EH (cell line): Measurements from ENCODE around the gene CAVIN1.
"Not testable (repeated sequence)": the region's sequence is repeated elsewhere in the genome, so short reads cannot be mapped to it uniquely, and the experiment has no call there.

Source experiments
- DNase-seq: peaks from one replicate; pipeline ENCODE4 v3.0.0-alpha.2; 2015; ENCODE audit warnings: low read depth

CAVIN1 gene

DNA sequence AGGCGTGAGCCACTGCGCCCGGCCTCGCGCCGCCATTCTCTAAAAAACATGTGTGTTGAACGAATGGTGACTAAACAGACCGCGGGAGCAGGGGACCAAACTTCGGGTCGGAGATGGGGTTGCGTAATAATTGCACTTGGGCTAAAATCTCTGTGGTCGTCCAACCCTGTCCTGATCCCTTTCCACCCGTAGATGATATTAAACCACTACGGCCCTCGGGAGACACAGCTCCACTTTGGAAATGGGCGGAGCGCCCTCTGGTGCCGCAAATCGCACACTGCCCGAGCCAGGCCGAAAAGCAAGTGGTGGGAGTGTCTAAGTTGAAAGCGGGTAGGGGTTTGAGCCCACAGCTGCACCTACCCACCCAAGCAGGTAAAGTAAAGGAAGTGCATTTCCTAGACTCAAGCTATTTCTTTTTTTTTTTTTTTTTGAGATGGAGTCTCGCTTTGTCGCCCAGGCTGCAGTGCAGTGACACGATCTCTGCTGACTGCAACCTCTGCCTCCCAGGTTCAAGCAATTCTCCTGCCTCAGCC, 17.0 kb downstream of the CAVIN1 start:
- peak; percentile 60 for DNase-seq

DNA sequence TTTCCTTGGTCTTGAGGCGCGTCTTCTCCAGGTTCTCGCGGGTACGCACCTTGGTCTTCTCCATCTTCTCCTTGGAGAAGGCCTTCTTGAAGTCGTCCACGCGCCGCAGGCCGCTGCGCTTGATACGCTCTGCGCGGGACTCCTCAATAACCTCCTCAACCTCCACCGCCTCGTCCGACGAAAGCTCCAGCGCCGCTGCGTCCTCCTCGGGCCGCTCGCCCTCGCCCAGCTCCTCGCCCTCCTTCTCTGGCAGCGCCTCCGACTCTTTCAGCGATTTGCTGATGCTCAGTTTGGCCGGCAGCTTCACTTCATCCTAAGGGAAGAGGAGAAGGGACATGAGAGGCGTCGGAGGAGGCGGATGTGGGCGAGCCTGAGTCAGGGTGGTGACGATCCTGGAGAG, 18.0 kb downstream of the CAVIN1 start:
- no peak for DNase-seq

DNA sequence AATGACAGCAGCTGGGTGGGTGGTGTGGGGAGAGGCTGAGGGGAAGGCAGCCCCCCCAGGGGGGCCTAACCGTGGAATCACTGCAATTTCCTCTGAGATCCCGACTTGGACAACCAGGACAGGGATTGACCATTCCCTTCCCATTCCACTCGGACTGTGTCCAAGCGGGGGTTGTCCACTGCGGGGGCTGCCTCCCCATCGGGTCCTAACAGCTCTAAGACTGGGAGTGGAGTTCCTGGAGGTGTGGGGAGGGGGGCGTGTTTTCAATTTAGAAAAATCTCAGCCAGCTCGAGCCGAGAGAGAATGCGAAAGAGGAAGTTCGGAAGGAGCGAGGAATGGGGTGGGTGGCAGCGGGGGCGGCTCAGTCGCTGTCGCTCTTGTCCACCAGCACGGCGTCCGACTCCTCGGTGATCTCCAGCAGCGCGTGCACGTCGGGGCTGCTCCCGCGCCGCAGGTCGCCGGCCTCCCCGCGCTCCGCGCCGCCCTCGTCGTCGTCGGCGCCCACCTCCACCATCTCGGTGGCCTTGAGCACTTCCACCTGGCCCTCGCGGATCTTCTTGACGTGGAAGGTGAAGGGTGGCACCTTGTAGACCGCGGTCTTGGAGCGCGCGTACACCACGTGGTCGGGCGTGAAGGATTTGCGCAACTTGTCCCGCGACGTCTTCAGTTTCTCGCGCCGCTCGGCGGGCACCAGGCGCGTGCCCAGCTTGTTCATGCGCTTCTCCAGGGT, 18.6 kb downstream of the CAVIN1 start:
- DNase-seq: no peak

DNA sequence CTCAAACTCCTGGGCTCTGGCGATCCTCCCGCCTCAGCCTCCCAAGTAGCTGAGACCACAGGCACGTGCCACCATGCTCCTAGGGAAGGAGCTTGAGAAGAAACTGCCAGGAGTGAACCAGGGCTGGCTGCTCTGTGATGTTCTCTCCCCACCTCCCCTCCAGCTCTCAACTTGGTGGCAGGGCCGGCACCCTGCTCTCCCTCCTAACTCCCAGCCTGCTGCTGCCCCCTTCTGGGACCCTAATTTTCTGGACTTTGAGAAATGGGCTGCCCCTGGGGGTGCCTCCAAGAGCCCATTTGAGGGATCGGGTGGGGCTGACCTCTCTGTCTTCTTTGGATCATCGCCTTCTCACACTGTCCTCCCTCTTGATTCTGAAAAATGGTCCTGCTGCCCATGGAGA, 19.9 kb downstream of the CAVIN1 start:
- no peak for DNase-seq

DNA sequence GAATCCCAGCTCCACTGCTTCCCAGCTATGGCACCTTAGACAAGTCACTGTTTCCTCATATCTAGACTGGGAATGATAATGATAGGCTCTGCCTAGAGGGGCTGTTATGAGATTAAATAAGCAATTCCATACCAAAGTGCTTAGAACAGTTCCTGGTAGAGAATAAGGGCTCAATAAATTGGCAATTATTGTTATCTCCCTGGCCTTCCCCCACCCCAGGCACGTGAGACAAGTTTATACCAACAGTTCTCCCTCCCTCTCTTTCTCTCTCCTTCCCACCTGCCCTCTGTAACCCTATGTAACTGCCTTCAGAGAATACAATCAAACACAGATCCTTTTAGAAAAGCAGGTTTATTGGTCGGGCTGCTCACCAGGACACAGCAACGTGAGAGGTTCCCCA, 20.9 kb downstream of the CAVIN1 start:
- DNase-seq: peak; percentile 35

DNA sequence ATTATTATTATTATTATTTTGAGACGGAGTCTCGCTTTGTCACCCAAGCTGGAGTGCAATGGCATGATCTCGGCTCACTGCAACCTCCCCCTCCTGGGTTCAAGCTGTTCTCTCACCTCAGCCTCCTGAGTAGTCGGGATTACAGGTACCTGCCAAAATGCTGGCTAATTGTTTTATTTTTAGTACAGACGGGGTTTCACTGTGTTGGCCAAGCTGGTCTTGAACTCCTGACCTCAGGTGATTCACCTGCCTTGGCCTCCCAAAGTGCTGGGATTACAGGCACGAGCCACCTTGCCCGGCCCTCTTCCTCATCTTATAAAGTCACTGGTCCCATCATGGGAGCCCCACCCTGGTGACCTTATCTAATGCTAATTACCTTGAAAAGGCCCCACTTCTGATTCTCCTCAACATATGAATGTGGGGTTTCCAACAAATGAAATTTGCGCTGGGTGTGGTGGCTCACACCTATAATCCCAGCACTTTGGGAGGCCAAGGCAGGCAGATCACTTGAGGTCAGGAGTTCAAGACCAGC, 22.1 kb downstream of the CAVIN1 start:
- not testable (repeated sequence) for DNase-seq

DNA sequence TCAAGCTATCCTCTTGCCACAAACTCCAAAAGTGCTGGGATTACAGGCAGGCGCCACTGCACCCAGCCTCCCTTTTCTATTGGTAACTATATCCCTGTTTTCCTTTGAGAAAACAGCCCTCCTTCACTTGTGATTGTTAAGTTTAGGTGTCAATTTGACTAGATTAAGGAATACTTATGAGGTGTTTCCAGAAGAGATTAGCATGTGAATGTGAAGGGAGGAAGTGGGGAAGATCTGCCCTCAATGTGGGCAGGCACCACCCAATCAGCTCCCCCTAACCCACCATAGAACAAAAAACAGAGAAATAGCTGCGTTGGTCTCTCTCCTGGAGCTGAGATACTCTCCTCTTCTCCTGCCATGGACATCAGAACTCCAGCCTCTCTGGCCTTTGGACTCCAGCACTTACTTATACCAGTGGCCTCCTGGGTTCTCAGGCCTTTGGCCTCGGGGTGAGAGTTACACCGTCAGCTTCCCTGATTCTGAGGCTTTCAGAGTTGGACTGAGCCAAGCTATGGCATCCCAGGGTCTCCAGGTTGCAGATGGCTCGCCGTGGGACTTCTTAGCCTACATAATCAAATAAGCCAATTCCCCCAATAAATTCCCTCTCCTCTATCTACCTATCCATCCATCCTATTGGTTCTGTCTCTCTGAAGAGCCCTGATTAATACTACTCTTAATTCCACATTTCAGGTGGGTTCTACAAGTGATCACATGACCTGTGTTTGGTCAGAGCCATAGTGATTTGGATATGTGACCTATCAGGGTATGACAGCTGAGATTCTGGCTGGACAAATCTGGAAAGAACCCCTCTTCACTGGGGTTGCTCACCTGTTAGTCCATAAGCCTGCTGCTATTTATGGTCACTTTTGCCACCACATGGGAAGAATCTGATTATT, 22.9 kb downstream of the CAVIN1 start:
- DNase-seq: peak; percentile 36

DNA sequence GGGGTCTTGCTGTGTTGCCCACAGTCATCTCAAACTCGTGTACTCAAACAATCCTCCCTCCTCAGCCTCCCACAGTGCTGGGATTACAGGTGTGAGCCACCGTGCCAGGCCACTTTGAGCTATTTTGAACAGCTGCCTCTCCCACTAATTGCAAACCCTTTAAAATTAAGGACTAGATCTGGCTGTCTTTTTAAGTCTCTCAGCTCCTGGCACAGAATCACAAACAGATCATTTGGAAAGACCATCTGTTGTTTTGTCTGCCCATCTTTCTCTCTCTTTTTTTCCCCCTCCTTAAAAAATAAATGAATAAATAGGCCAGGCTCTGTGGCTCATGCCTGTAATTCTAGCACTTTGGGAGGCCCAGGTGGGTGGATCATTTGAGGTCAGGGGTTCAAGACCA, 23.9 kb downstream of the CAVIN1 start:
- DNase-seq: no peak

DNA sequence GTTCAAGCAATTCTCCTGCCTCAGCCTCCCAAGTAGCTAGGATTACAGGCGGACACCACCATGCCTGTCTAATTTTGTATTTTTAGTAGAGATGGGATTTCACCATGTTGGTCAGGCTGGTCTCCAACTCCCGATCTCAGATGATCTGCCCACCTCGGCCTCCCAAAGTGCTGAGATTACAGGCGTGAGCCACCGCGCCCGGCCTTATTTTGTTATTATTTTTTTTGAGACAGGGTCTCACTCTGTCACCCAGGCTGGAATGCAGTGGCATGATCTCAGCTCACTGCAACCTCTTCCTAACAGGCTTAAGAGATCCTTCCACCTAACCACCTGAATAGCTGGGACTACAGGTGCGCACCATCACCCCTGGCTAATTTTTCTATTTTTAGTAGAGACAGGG, 27.5 kb downstream of the CAVIN1 start:
- not testable (repeated sequence) for DNase-seq

DNA sequence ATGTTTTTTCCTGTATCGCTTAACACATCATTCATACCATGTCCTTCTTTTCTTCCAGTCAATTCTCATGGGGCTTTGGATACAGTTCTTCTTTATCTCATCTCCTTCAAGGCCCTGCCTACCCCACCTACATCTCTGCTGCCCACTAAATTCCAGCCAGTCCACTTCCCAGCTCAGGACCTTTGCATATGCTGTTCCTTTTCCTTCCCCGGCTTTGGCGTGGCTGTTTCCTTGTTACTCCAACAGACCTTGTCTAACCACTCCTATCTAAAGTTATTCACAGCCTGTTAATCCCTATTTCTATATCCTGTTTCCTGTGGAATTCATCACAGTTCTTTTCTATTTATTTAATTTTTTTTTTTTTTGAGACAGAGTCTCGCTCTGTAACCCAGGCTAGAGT, 28.2 kb downstream of the CAVIN1 start:
- DNase-seq: no peak

DNA sequence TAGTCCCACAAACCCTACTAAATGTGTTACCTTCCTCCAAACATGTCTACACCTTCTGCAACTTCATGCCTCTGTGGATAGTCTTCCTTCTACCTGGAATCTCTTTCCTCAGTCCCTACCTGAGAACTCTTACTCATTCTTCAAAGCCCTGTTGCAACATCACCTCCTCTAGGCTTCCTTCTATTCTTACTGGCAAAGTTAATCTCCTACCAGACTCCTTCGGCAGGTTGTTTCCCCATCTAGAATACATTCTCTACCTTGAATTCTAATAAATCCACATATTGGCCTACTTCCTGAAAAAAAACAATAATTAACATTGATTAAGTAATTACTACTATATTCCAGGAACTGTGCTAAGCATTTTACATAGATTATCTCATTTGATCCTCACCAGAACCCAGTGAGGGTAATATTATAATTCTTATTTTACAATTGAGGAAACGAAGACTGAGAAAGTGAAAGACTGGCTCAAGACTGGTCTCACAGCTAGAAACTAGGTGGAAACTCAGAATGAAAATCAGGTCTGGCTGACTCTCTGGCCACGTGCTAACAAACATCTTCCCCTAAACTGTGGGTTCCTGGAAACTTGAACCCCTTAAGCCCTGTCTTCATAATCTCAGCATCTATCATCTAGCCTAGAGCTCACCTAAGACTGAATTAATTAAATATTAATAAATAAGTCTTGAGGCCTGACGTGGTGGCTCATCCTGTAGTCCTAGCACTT, 30.2 kb downstream of the CAVIN1 start:
- DNase-seq: no peak

DNA sequence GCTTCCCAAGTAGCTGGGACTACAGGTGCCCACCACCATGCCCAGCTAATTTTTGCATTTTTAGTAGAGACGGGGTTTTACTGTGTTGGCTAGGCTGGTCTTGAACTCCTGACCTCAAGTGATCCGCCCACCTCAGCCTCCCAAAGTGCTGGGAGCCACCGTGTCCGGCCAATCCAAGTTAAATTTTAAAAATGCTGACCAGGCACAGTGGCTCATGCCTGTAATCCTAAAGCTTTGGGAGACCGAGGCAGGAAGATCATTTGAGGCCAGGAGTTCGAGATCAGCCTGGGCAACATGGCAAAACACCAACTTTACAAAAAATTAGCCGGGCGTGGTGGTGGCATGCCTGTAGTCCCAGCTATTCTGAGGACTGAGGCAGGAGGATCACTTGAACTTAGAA, 31.6 kb downstream of the CAVIN1 start:
- not testable (repeated sequence) for DNase-seq

DNA sequence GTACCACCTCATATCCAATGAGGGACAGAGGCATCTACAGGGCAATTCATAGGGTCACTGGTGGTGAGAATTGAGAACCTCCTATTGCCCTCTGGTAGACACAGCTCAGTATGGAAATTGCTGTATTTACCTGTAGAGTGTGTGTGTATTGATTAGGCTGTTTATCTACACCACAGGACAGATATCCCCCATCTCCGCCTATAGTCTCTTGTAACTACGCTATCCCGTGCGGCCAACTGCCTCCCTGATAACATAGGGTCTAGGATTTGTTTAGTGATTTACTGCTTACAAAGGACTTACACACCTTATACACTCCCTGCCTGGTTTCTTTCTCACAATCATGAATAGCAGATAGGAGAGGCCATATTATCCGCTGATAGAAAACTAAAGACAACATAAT, 33.2 kb downstream of the CAVIN1 start:
- no peak for DNase-seq

DNA sequence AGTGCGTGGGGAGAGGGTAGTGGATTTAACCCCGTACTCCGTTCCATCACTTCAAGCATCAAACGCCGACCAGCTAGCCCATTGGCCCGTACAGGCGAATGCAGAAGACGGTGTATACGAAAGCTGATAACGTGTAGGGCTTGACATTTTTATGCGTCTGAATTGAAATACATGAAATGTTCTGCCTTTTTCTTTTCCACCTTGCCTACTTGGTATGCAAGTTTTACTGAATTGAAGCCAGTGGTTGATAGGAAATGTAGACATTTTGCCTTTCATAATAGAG, 34.0 kb downstream of the CAVIN1 start:
- no peak for DNase-seq

DNA sequence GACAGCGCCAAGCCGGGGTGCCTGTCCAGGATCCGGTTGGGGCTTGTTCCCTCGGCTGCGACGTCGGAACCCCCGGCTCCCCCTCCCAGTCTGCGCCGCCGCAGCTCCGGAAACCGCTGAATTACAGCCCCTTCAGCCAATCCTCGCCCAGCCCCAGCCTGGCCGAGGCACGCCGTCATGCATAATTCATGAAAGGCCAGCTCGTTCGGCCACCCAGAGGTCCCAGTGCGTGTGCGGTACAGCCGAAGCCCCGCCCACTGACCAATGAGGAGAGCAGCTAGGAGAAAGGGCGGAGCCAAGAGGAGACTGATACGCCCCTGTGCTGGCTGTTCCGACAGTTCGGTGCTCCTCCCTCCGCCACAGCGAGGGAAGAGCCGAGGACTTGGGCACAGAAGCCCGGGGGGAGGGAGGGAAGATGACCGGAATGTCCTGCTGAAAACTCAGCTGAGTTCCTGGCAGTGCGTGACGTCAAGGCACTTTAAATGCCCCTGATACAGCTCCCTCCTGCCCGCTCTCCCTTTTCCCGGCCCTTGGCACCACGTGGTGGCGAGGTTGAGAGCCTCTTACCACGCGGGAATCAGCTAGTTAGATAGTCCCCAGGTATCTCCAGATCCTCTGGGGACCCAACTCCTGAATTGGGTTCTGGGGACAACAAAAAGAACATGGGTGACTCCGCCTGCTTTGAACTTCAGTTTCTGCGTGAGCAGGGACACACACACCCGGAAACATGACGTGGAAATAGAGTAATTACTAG, 34.5 kb downstream of the CAVIN1 start, which contains the start of gene STAT3:
TSS of gene STAT3 (minus strand) at position 62 of the 754 bp plus-strand sequence. CDS start 39,926 bp downstream, outside the sequence.
- DNase-seq: peak; percentile 100

DNA sequence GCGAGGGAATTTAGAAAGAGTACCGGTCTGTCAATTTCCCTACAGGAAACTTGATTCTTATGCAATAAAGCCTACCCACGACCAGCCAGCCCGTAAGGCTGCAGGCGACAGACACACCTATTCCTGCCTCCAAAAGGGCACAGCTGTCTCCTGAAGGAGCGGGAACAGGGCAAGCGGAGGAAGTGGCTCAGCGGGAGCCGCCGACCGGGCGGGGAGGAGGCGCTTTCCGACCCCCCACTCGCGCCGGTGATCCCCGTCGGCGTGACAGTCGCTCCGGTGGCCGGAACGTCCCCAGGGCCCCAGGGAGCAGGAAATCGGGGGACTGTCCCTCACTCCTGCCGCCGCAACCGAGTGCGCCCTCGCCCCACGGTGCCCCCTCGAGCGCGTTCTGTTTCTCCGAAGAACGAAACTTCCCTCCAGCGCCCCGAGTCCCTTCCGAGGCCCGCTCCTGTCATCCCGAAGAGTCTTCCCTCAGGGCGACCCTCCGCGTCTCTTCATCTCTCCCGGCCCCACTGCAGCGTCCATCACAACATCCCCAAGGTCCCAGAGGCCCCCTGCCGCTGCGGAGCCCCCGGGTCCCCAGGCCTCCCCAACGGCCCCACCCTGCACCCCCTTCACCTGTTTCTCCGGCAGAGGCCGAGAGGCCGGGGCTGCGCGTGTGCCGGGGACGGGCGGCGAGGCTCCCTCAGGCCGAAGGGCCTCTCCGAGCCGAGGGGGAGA, 35.2 kb downstream of the CAVIN1 start:
- peak; percentile 46 for DNase-seq

DNA sequence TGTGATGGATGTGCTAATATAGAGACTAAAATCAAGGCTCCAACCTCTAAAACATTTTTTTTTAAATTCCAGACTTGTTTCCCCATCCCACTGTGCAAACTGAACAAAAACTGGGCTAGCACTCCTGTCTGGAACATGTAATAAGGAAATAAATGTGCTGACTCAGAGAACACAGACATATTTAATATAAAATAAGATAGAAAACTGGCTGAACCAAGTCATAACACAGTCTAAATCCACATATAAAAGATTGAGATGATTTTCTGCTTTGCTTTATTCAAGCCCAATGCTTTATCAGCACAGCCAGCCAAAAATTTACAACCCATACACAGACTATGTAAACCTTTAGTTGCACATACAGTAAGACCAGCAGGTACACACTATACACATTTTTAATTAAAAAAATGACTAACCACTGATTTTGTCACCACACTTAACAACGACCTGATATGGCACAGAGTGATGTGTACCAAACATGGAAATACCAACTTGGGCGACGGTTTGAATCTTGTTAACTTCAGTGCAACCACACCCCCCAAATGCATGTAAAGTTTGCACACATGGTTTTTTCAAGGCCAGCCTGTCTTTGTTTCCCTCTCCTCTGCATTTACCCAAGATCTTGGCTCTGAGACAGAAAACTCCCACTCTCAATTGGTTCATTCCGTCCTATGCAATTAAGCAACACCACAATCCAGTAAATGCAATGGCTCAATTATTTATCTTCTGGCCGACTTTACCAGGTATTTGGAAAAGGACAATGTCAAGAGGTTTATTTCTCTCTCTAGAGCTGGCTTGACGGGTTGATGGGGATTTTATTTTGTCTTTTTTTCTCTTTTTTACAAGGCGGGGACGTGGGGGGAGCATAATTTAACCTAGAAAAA, 36.0 kb downstream of the CAVIN1 start:
- DNase-seq: peak; percentile 56

DNA sequence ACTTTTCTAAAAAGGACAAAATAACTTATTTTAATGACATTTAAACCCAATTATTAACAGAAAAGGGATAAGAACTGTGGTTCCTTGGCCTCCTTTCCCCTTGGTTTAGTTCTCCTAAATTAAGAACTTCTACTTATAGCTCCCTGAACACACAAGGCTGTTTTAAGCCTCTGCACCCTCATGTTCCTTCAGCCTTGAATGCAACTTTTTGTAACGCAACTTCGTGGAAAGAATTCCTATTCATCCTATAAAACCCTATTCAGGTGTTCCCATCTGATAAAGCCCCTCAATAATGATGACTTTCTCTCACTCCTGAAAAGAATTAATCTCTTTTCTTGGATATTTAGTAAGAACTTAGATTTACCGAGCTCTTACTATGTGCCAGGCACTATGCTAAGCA, 41.2 kb downstream of the CAVIN1 start:
- DNase-seq: no peak

DNA sequence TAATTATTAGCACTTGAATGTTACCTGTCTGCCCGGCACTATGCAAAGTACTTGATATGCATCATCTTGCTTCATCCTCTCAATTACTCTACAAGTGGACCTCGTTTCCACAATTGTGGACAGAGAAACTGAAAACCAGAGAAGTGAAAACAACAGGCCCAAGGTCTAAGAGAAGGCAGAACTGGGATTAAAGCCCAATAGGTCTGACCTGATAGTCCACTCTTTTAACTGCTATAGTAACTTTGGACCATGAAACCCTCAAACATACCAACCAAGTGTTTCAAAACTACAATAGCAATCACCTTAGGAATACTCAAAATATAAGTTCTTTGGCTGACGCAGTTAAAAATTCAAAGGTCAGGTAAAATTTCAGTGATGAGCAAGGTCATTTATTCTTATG, 42.1 kb downstream of the CAVIN1 start:
- no peak for DNase-seq
